HG03095 (cell line): ENCODE results near the gene PTPRM.

ENCODE experiments used
- ATAC-seq: cut with Tn5 transposase; IDR thresholded peaks from one replicate; pipeline ENCODE4 v1.9.1; 2021; ENCODE audit warnings: moderate library complexity; ENCODE audit not compliant: unreplicated experiment

Gene PTPRM

GRCh38 chr18:7978834-7979233 lies 411.7 kb downstream of the PTPRM start:
- no peak for ATAC-seq

DNA sequence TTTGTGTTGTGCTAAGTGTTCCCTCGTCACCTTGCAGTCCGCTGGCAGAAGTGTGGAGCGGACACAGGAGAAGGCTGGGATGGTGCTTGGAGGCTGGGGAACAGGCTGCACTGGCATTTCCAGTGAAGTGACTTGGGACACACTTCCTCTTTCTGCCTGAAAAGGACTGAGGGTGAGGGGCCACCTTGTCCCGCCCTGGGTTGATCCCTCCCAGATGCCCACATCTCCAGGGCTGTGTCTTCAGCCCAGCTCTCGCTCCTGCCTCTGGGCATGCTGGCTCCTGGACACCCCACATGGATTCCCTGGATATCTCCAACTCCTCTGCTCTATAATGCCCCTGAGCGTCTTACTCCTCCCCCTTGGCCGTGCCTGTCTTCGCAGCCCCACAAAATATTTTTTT lies 412.6 kb downstream of the PTPRM start:
- ATAC-seq = no peak

- no peak for ATAC-seq
Measured at GRCh38 chr18:7980136-7980535, 413.0 kb downstream of the PTPRM start.

DNA sequence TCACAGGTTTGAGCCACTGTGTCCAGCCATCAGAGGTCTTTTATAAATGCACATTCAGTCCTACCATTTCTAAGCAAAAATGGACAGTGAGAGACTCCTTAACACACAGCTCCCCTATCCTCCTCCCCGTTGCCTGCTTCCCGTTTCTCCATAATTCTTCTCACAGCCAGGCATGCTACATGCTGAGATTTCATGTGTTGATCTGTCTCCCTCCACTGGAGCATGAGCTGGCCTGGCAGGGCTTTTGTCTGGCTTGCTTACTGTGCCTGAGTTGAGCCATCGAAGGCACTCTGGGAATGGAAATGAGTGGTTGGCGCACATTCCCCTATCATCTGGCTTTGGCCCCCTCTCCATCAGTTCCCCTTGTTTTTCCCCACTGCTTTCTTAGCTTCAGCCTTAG lies 413.5 kb downstream of the PTPRM start:
- no peak for ATAC-seq

DNA sequence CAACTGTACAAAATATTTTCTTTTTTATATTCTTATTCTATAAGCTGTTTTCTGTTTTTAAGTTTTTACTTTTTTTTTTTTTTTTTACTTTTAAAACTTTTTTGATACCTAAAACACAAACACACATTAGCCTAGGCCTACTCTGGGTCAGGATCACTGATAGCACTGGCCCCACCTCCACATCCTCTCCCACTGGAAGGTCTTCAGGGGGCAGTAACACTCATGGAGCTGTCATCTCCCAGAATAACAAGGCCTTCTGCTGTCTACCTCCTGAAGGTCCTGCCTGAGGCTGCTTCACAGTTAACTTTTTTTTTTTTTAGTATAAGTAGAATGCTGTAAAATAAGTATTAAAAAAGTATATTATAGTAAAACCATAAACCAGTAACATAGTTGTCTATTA lies 415.1 kb downstream of the PTPRM start:
- ATAC-seq = no peak

DNA sequence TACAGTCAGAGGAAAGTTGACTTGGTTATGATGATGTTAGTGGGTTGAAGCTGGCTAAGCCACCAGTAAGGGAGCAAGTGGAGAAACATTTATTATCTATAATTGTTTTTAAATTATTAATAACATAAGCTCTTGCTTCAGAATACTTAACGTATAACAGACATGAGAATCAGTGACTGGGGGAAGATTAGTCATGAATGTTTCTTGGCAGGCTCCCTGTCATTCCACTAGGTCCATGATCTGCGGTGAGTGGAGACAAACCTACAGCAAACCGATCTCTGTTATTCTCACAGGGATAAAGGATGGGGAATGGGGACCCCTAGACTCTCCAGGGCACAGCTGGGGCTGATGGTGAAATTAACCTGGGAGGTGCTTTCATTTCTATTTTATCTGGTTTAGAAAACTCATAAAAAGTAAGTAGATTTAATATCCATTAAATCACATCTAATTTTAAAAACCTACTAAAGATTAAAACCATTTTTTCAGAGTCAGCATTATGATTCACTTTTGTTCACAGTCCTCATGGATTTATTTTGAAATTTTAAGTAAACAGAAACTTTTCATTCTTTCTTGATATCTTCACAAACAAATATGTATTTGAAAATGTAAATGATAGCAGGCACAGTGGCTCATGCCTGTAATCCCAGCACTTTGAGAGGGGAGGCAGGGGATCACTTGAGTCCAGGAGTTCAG lies 420.3 kb downstream of the PTPRM start:
- ATAC-seq = no peak

DNA sequence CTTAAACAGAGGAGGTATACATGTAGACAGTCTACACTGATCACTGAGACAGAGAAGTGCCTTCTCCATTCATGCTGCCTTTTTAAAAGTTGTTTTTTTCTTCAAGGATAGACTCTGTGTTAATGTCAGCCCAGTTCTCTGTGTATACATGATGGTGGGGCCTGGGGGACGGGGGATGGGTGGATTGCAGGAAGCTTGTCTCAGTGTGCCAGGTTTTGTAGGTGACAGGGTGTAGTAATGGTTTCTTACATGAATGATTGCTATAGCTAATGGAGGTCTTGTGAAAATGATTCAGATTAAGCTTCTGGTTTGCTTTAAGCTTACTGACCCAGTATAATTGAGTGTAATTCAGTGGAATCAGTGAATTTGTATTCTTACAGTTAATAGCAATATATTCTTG lies 423.6 kb downstream of the PTPRM start:
- no peak for ATAC-seq

DNA sequence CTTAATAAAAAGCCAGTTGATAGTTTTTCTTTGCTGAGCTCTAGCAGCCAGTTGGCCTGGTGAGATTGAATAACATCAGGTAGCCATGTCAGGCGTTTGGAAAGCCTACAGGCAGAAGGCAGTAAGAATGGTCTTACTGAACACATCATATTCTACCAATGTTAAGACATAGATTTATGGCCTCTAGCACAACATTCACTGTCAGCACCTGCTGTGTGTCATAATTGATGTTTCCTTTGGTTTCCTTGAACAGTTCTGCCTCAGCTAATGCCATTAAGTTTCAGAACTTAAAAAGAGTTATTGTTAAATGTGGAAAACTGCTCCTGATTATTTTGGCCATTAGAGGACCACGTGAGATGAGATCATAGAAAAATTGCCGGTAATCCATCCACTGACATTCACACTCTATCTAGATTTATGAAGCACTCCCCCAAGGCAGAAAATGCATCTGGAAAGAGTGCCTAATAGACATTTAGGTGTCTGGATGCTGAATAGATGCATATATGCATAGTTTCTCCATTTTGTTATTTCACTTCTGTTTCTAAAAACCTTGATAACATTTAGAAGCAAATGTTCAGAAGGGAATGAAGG lies 434.7 kb downstream of the PTPRM start:
- no peak for ATAC-seq

GRCh38 chr18:8003878-8004675 lies 437.0 kb downstream of the PTPRM start:
- no peak for ATAC-seq

GRCh38 chr18:8004792-8005191 lies 437.7 kb downstream of the PTPRM start:
- ATAC-seq = no peak

DNA sequence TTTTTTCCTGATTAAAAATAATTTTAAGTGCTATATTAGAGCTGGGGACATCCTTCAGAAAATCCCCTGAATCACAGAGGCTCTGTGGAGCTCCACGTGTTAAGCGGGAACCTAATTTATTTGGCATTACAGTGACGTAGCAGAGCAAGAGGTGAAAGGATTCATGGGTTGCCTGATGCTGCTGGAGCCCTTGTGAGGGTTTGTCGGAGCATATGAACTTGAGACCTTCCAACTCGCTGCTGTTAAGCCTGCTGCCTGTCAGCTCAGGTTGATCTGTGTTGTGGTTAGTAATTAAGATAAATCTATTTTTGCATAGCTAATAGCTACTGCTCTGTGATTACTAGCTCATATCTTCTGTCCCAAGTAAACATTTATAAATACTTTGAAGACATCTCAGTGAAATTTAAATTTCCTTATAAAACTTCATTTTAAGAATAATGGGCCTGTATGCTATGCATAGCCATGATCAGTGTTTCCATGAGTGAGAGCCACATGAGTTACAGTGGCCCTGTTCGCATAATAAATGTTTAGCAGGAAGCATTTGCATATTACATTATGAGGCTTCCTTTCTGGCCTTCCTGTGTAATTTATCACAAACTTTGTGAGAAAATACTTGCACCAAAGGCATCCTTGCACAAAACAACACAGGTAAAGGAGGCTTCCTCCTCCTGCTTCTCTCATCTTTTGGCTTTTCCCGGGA lies 438.9 kb downstream of the PTPRM start:
- no peak for ATAC-seq

DNA sequence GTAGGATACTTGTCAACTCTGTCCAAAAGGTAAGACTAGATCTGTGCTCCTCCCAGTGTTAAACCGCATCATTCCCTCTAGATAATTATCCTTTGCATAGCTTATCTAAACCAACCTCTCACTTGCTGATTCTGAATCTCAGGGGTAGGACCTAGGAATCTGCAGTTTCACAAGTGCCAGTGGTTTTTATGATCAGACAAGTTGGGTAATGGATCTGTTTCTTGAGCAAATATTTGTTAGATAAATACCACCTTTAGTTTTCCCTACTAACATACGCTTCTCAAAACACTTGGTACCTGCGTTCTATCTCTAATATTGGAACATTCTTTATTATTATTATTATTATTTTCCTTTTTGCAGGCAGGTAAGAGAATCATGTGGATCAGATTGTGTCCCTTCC lies 439.9 kb downstream of the PTPRM start:
- ATAC-seq = no peak

- ATAC-seq = no peak
Measured at GRCh38 chr18:8008033-8008432, 440.9 kb downstream of the PTPRM start.

DNA sequence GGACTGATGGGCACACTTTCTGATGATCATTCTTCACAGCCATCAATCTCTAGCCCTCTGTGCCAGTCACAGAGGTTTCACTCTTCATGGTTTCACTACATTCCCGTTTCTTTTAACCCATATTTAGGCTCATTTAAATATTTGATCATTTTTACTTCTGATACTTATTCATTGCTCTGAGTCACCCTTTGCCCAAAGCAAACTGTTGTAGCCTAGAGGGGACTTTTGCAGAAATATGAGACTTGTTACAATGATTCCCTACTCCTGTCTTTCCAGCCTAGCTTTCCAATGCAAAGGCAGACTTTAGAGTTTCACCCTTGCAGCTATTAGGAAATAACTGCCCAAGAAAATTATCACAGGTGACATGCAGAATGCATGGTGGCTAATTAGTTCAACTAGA lies 444.2 kb downstream of the PTPRM start:
- no peak for ATAC-seq

GRCh38 chr18:8011906-8012305 lies 444.8 kb downstream of the PTPRM start:
- ATAC-seq = no peak

DNA sequence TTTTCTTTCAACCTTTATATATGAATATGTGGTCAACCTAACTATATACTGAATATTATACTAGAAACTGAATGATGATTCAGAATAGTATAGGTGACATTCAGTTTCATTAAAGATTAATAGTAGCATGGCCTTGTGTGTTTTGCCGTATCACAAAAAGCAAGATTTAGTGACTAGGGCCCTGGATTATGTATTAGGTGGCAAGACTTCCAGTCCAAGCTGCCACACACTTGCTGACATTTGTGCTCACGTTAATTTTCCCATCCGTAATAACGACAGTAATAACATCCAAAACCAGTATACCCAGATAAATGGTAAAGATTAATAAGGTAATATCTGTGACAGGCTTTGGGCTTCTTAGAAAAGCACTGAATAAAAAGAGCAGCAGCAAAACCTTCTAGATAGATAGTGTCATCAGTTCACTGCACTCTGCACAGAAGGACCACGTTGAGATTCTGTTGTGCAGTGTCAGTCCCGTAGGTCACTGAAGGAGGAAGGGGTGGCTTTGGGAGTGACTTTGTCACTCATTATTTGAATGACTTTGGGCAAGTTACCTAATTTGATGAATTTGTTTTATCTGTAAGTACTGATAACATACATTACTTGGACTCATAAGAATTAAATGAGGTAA lies 451.7 kb downstream of the PTPRM start:
- no peak for ATAC-seq

DNA sequence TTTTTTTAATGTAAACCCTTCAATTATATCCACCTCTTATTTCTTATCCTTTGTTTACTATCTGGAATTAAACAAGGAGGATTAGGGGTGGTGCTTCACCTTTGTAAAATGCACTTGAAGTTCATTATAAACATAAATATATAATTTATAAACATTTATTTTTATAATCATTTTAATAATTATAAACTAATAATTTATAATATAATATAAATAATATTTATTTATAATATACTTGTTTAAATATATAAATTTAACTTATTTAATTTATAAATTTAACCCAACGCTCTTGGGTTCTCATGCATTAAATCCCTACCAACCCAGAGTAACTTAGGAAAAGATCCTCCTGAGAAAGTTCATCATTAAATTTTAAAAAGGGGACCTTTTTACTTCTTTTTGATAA lies 452.5 kb downstream of the PTPRM start:
- no peak for ATAC-seq

DNA sequence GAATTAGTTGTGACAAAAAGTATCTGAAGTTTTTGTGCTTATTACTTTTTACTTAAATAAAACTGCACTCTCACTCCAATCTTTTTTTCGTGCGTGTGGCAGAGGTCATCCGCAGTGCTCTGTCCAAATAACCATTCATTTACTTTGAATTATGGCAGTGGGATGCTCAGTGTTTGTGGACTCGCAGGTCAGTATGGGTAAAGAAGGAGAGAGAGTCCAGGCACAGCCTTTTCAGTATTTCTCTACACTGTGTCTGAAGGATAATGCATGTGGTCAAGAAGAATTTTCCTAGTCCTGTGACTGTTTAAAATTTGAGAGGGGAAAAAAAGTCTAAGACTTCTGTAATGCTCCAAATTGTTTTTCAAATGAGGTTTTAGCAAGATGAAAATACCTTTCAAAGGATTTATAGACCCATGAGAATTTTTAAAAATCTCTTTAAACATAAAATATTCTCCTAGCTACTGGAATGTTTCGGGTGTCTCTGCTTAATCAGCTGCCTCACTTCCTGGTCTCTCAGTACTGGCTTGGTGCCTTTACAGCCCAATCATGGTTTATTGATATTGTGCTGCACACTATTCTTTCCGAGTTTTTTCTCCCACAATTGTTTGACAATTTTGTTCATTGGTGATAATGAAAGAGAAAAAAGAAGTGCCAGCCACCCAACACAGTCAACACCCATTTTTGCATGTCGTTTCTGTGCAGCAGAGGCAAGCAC lies 453.2 kb downstream of the PTPRM start:
- no peak for ATAC-seq

DNA sequence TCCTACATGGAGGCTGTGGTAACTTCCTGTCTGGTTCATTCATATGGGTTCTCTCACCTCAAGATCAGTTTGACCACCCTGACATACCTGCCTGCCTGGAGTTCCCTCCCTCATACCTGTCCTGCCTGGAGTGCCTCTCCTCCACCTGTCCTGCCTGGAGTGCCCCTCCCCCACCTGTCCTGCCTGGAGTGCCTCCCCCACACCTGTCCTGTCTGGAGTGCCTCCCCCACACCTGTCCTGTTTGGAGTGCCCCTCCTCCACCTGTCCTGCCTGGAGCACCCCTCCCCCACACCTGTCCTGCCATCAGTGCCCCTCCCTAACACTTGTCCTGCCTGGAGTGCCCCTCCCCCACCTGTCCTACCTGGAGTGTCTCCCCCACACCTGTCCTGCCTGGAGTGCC lies 461.9 kb downstream of the PTPRM start:
- no peak for ATAC-seq

- ATAC-seq = no peak
Measured at GRCh38 chr18:8029731-8030130, 462.6 kb downstream of the PTPRM start.

GRCh38 chr18:8030201-8030600 lies 463.1 kb downstream of the PTPRM start:
- ATAC-seq = no peak
